ENCODE data around the gene MANSC4. TPM values are rescaled to one million over a fixed set of nuclear protein-coding genes. Genes with fewer than 3 reads are reported as not detected.

Gene MANSC4
- polyA plus RNA-seq (2012; ENCODE audit: insufficient read depth, insufficient read length, low read depth) = not detected

DNA sequence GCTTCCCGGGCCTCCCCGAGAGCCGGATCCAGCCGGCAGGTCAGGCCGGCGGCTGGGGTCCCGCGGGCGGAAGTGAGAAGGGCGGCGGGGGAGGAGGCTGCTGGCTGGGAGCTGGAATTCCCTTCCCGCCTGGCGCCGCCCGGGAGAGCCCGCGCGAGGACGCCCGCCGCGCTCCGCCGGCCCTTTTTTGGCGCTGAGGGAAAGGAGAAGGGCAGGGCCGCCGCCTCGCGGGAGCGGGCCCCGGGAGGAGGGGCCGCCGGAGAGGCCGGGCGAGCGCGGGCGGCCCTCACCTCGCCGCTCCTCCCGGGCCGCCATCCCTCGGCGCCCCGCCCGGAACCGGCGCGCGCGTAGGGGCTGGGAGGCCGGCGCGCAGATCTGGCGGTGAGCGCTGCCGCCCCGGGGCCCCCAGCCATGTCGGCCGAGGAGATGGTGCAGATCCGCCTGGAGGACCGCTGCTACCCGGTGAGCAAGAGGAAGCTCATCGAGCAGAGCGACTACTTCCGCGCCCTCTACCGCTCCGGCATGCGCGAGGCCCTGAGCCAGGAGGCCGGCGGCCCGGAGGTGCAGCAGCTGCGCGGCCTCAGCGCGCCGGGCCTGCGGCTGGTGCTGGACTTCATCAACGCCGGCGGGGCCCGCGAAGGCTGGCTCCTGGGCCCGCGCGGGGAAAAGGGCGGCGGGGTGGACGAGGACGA is at the start of gene MANSC4, which contains the start of gene KLHL42:
MANSC4 (minus strand) TSS at position 317 of the 692 bp plus-strand sequence. CDS start 8,960 bp downstream, outside the sequence.
KLHL42 (plus strand) TSS at position 314 of the 692 bp plus-strand sequence; CDS start at position 412, 98 bp downstream.
- TF ChIP-seq, protein P1, sequence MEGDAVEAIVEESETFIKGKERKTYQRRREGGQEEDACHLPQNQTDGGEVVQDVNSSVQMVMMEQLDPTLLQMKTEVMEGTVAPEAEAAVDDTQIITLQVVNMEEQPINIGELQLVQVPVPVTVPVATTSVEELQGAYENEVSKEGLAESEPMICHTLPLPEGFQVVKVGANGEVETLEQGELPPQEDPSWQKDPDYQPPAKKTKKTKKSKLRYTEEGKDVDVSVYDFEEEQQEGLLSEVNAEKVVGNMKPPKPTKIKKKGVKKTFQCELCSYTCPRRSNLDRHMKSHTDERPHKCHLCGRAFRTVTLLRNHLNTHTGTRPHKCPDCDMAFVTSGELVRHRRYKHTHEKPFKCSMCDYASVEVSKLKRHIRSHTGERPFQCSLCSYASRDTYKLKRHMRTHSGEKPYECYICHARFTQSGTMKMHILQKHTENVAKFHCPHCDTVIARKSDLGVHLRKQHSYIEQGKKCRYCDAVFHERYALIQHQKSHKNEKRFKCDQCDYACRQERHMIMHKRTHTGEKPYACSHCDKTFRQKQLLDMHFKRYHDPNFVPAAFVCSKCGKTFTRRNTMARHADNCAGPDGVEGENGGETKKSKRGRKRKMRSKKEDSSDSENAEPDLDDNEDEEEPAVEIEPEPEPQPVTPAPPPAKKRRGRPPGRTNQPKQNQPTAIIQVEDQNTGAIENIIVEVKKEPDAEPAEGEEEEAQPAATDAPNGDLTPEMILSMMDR (IDR thresholded peaks at IDR 0.05; ENCODE audit: low read depth, low read length) = no peak
- Histone ChIP-seq H3K36me3 (peaks cover 3% of the 10 kb centered on the region), H3K27me3 (no peaks in the 10 kb centered on the region), H3K4me1 (peaks cover 5% of the 10 kb centered on the region), H3K4me3 (ENCODE audit: low read depth, low read length) (peak within 1 kb of the TSS; percentile 88), H3K9me3 (no peaks in the 10 kb centered on the region)
- DNase-seq = peak; percentile 85

- no peak for DNase-seq
- H3K27me3 ChIP-seq = 0 out of 2 replicates have a peak, but pooled peaks cover 2% of the 10 kb centered on the region
- no peaks in the 10 kb centered on the region for H3K4me1 ChIP-seq
- H3K36me3 ChIP-seq = no peaks in the 10 kb centered on the region
- H3K9me3 ChIP-seq = no peaks in the 10 kb centered on the region
- H3K4me3 ChIP-seq (ENCODE audit: low read depth, low read length) = no peak overlapping the region
- TF ChIP-seq, protein P1 (IDR thresholded peaks at IDR 0.05; ENCODE audit: low read depth, low read length) = no peak
Observed at GRCh38 chr12:27828196-27828595, 48.2 kb upstream of the MANSC4 start.

DNA sequence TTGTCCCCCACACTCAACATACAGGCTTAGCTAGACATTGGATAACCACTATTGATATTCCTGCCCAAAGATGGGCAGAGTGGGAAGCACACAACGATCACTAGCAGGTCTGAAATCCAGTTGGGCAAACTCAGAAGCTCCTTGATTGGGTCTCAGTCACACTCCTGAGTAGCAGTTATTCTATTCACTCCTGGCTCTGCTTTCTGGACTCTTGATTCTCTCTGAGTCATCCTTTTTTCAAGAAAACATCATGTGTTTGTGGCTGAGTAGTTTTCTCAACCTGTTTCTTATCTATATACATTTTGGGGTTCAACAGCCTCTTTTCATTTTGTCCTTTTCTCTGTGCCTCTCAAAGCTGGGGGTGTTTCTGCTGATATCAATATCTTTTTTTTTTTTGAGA is 46.0 kb upstream of the MANSC4 start:
- TF ChIP-seq, protein P1 (IDR thresholded peaks at IDR 0.05; ENCODE audit: low read depth, low read length) = no peak
- Histone ChIP-seq H3K4me3 (ENCODE audit: low read depth, low read length) (no peak overlapping the region), H3K9me3 (no peaks in the 10 kb centered on the region), H3K27me3 (0 out of 2 replicates have a peak, but pooled peaks cover 2% of the 10 kb centered on the region), H3K4me1 (no peaks in the 10 kb centered on the region), H3K36me3 (no peaks in the 10 kb centered on the region)
- DNase-seq = no peak

DNA sequence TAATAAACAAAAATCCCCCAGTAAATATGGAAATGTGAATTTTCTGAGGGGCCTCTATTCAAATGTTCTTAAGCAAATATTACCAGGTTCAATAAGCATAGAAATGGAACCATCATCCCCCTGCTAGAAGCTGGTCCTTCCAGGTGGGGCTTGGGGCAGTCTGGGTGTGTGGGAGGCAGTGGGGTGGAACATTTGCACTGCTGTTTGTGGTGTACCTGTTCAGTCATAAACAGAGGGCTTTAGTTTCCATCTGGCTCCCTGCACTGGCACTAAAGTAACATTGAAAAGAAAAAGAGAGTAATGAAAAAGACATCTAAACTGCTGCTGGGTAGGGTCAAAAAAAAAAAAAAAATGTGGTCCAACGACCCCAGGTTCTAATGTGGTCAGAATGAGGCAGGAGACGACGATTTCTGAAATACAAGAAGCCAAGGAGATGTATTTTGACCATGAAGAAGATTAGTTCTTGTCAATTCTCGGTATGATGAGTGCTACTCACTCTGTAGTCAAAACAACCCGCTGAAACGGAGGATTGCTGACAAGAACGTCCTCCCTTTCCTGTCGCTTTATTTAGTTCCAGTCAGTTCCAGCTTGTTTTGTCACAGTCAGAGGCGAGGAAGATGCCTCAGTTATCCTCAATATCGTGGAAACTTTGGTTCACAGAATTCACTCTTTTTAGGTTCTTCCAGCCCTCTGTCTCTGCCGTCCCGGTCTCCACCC is 44.2 kb upstream of the MANSC4 start:
- Histone ChIP-seq H3K9me3 (no peaks in the 10 kb centered on the region), H3K4me3 (ENCODE audit: low read depth, low read length) (no peak overlapping the region), H3K27me3 (0 out of 2 replicates have a peak, but pooled peaks cover 2% of the 10 kb centered on the region), H3K4me1 (no peaks in the 10 kb centered on the region), H3K36me3 (no peaks in the 10 kb centered on the region)
- DNase-seq = no peak
- TF ChIP-seq, protein P1 (IDR thresholded peaks at IDR 0.05; ENCODE audit: low read depth, low read length) = no peak

- H3K4me1 ChIP-seq = no peaks in the 10 kb centered on the region
Observed at GRCh38 chr12:27823038-27823437, 43.0 kb upstream of the MANSC4 start.

More at GRCh38 chr12:27823038-27823437, 43.0 kb upstream of the MANSC4 start:
- H3K9me3 ChIP-seq = no peaks in the 10 kb centered on the region
- TF ChIP-seq, protein P1 (IDR thresholded peaks at IDR 0.05; ENCODE audit: low read depth, low read length) = no peak
- H3K4me3 ChIP-seq (ENCODE audit: low read depth, low read length) = no peak overlapping the region
- DNase-seq = no peak
- 0 out of 2 replicates have a peak, but pooled peaks cover 2% of the 10 kb centered on the region for H3K27me3 ChIP-seq
- H3K36me3 ChIP-seq = no peaks in the 10 kb centered on the region

Data from BE2C (cell line).